GM12878 (cell line): Measurements from ENCODE around the gene NFE2L1. TPM values are rescaled to one million over a fixed set of nuclear protein-coding genes. Genes with fewer than 3 reads are reported as not detected.

ENCODE experiments used
- ATAC-seq: fragments of 200-7000 bp; cut with Tn5 transposase; 3 replicates; pipeline ENCODE4 v1.9.1; 2020; ENCODE audit warnings: mild to moderate bottlenecking, moderate library complexity
- BruUV-seq: library from RNA; stranded (reverse); fragments of 400-500 nt; replicated peaks from 2 replicates; lab custom pipeline; 2021; lab: Mats Ljungman, UMichigan
- CTCF ChIA-PET: fragments of 300-600 bp; sonication (Branson Sonifier 250); formaldehyde crosslinking; extraction: SDS; loops from one replicate; lab custom pipeline; 2021; ENCODE audit warnings: inconsistent platforms; lab: Yijun Ruan, JAX
- POLR2A ChIA-PET: fragments of 350-600 bp; formaldehyde crosslinking; extraction: SDS; loops from one replicate; lab custom pipeline; 2021; ENCODE audit warnings: inconsistent platforms; lab: Charles Lee
- RAD21 ChIA-PET: fragments of 300-600 bp; sonication (Branson Sonifier 250); formaldehyde crosslinking; loops from one replicate; lab custom pipeline; 2023; ENCODE audit warnings: antibody characterized with exemption; ENCODE audit not compliant: unreplicated experiment; lab: Charles Lee
- SMC1A ChIA-PET: fragments of 300-600 bp; sonication (Branson Sonifier 250); formaldehyde crosslinking; loops from one replicate; lab custom pipeline; 2023; ENCODE audit not compliant: unreplicated experiment, uncharacterized antibody; lab: Charles Lee
- DNase-seq: peaks from one replicate; pipeline ENCODE4 v3.0.0-alpha.2; 2011; ENCODE audit warnings: low read depth, low spot score
- FAIRE-seq: peaks from 3 replicates; lab custom pipeline; 2011; peaks lifted over from hg19 to GRCh38; lab: Jason Lieb, UNC
- H2AFZ ChIP-seq: 2 replicates; pipeline ENCODE4 v1.6.0; 2011; ENCODE audit warnings: low read depth, low read length, control low read depth; ENCODE audit not compliant: control insufficient read depth
- H3K27ac ChIP-seq: 2 replicates; pipeline ENCODE4 v1.5.1; 2011; ENCODE audit warnings: control low read depth; ENCODE audit not compliant: control insufficient read depth, insufficient read depth
- H3K27me3 ChIP-seq, 2 experiments: replicated peaks in 1 of 2; 2 replicates each; pipeline versions ENCODE4 v1.6.0 to v1.6.1; 2011; ENCODE audit warnings: low read length in 1 of 2; ENCODE audit not compliant: control insufficient read depth in 2 of 2, insufficient read depth in 2 of 2
- H3K36me3 ChIP-seq, 2 experiments: 2 replicates each; pipeline ENCODE4 v1.5.1; 2011; ENCODE audit warnings: low read length in 1 of 2; ENCODE audit not compliant: control insufficient read depth in 2 of 2, insufficient read depth in 2 of 2
- H3K4me1 ChIP-seq: 2 replicates; pipeline ENCODE4 v1.6.1; 2011; ENCODE audit warnings: mild to moderate bottlenecking, low read length, moderate library complexity, mixed read lengths; ENCODE audit not compliant: control insufficient read depth, insufficient read depth
- H3K4me2 ChIP-seq: 2 replicates; pipeline ENCODE4 v1.6.0; 2011; ENCODE audit warnings: control low read depth; ENCODE audit not compliant: control insufficient read depth, insufficient read depth
- H3K4me3 ChIP-seq: fragments of 200-600 bp; sonication (generic); 2 replicates; pipeline ENCODE4 v1.5.1; 2016
- H3K79me2 ChIP-seq: 2 replicates; pipeline ENCODE4 v1.6.0; 2011; ENCODE audit warnings: low read length; ENCODE audit not compliant: control insufficient read depth, insufficient read depth
- H3K9ac ChIP-seq: 2 replicates; pipeline ENCODE4 v1.8.0; 2011; ENCODE audit warnings: low read length, control low read depth, mixed read lengths; ENCODE audit not compliant: control insufficient read depth, insufficient read depth
- H3K9me3 ChIP-seq: replicated peaks from 3 replicates; pipeline ENCODE4 v1.5.1; 2011; ENCODE audit warnings: mild to moderate bottlenecking, low read length; ENCODE audit not compliant: control insufficient read depth, insufficient read depth
- H4K20me1 ChIP-seq: 2 replicates; pipeline ENCODE4 v1.6.0; 2011; ENCODE audit not compliant: control insufficient read depth, insufficient read depth
- ATF2 ChIP-seq: IDR thresholded peaks from 2 replicates; pipeline ENCODE4 v1.6.1; 2012; ENCODE audit warnings: low read length, inconsistent platforms
- ATF7 ChIP-seq: fragments of 450-650 bp; IDR thresholded peaks from 2 replicates; pipeline ENCODE4 v1.6.1; 2016; ENCODE audit warnings: low read depth, mild to moderate bottlenecking
- EZH2 ChIP-seq: IDR thresholded peaks from 2 replicates; pipeline ENCODE4 v1.6.1; 2012; ENCODE audit warnings: low read depth, mild to moderate bottlenecking, control low read depth, inconsistent platforms, low read length, borderline replicate concordance; ENCODE audit not compliant: control insufficient read depth
- FOS ChIP-seq: IDR thresholded peaks from 3 replicates; pipeline ENCODE4 v1.6.1; 2011; ENCODE audit warnings: borderline replicate concordance; ENCODE audit not compliant: insufficient read length; ENCODE audit errors: extremely low read depth
- KDM1A ChIP-seq: fragments of 200-600 bp; sonication (generic); IDR thresholded peaks from 2 replicates; pipeline ENCODE4 v1.6.1; 2016; ENCODE audit warnings: borderline replicate concordance
- NFIC ChIP-seq: IDR thresholded peaks from 2 replicates; pipeline ENCODE4 v1.6.1; 2012; ENCODE audit warnings: low read depth, mild to moderate bottlenecking, inconsistent platforms, low read length, moderate library complexity
- RAD21 ChIP-seq: IDR thresholded peaks from 2 replicates; pipeline ENCODE4 v1.6.1; 2011; ENCODE audit warnings: mild to moderate bottlenecking, low read depth, low read length, moderate library complexity; ENCODE audit not compliant: insufficient read depth
- RELB ChIP-seq: fragments of 450-650 bp; IDR thresholded peaks from 2 replicates; pipeline ENCODE4 v1.6.1; 2017; ENCODE audit warnings: low read depth, mild to moderate bottlenecking, moderate library complexity
- TCF7 ChIP-seq: IDR thresholded peaks from 2 replicates; pipeline ENCODE4 v1.6.1; 2014; ENCODE audit warnings: antibody characterized with exemption, borderline replicate concordance
- ZBTB4 ChIP-seq: fragments of 450-650 bp; formaldehyde crosslinking; IDR thresholded peaks from 2 replicates; pipeline ENCODE4 v1.4.0; 2022; ENCODE audit warnings: mild to moderate bottlenecking, moderate library complexity
- WGBS: methylation state at CpG from one replicate; pipeline ENCODE4 v1.1.6; 2016; ENCODE audit warnings: low lambda C conversion rate; ENCODE audit not compliant: insufficient replicate concordance, insufficient coverage; ENCODE audit errors: missing lambda C conversion rate; 5-methylcytosine and 5-hydroxymethylcytosine counted together
- in situ Hi-C: fragments of 300-500 bp; cut with MboI; formaldehyde crosslinking; loops from 9 replicates; pipeline ENCODE4 v1.14.3; 2018; ENCODE audit warnings: mixed read lengths
- intact Hi-C: fragments of 100-400 bp; cut with micrococcal nuclease; formaldehyde crosslinking; loops from one replicate; pipeline ENCODE4 v1.14.2; 2022; ENCODE audit not compliant: unreplicated experiment
- polyA plus RNA-seq, 11 experiments: library from polyadenylated mRNA; depleted of rRNA in 4 of 11; unstranded in 6 of 11; stranded (reverse) in 5 of 11; fragments of >200 nt; fragmentation: Nextera tagmentation in 4 of 11; fragmentation: Illumina TruSeq in 1 of 11; extraction: Ambion mirVana in 4 of 11; extraction: Trizol in 1 of 11; gene quantifications; 1 replicate in 1 of 11; 2 replicates in 10 of 11; pipeline versions ENCODE4 v1.2.1 to v1.2.3, GENCODE V29; 2011 to 2016; ENCODE audit warnings: inconsistent platforms in 2 of 11, missing spikeins in 2 of 11, low read depth in 1 of 11
- total RNA-seq, 4 experiments: library from RNA; depleted of rRNA in 3 of 4; stranded (reverse); fragments of >200 nt in 3 of 4; fragmentation: Illumina TruSeq in 1 of 4; extraction: Trizol in 1 of 4; gene quantifications; 2 replicates each; pipeline versions ENCODE4 v1.2.1 to v1.2.3, GENCODE V29; 2013 to 2021

NFE2L1 gene
- total and polyA plus RNA-seq, 10 of the 15 experiments (the other 5 are each of a cell fraction or from before 2014, with no cell fraction given), result 3.8 to 104 (median 26.4) TPM

- TF ChIP-seq ATF2 (no peak), EZH2 (no peak), KDM1A (no peak), FOS (no peak), RAD21 (no peak)
- TF ChIP-seq, all 136 proteins: peak for 0
These were observed 34.1 kb upstream of the NFE2L1 start (continued) for GRCh38 chr17:48013876-48014594.

GRCh38 chr17:48014595-48015111 lies 33.5 kb upstream of the NFE2L1 start:
- Histone ChIP-seq H3K9ac (no peak overlapping the region), H3K4me1 (peaks cover 22% of the 10 kb centered on the region), H3K27me3 (no peaks in the 10 kb centered on the region), H3K9me3 (no peaks in the 10 kb centered on the region), H3K79me2 (no peaks in the 10 kb centered on the region), H3K27ac (no peak overlapping the region), H3K4me3 (no peak overlapping the region), H3K36me3 (no peaks in the 10 kb centered on the region), H3K4me2 (no peak overlapping the region), H4K20me1 (no peaks in the 10 kb centered on the region), H2AFZ (no peak overlapping the region)
- TF ChIP-seq RELB, result no peak
- no peak for TF ChIP-seq TCF7
- TF ChIP-seq NFIC, result no peak
- TF ChIP-seq ATF7, result no peak
- TF ChIP-seq ZBTB4 (CRISPR knock-in tag), result no peak
- in situ Hi-C loops, result loop anchor here (5.0 kb wide), 2 partner anchors 32 to 172 kb away; partner anchors contain the start of gene SCRN2
- FAIRE-seq, result no peak
- 61% methylated on average over 8 of the region's 8 CpGs for WGBS
- RAD21 ChIA-PET, result interaction anchor here (0.9 to 6.6 kb wide), 8 partner anchors 10 to 66 kb away, joined by 3 to 126 read pairs (median 3); partner anchors contain the start of gene CDK5RAP3
- ATAC-seq, result no peak
- CTCF ChIA-PET, result interaction anchor here (1.0 to 14.1 kb wide), 6 partner anchors 9 to 173 kb away, joined by 3 to 454 read pairs (median 58); partner anchors contain the start of genes CDK5RAP3, PNPO, PRR15L and SCRN2
- intact Hi-C loops, result loop anchor here (5.0 kb wide), 1 partner anchor 237 kb away; no protein-coding TSS in a partner anchor
- SMC1A ChIA-PET, result interaction anchor here (0.6 to 9.6 kb wide), 6 partner anchors 13 to 788 kb away, joined by 3 to 332 read pairs (median 50); partner anchors contain the start of genes CDK5RAP3 and PNPO
- no peak for DNase-seq
- BruUV-seq, result no TSS peak
- POLR2A ChIA-PET, result interaction anchor here (0.8 to 2.3 kb wide), 2 partner anchors 11 to 32 kb away, joined by 3 to 13 read pairs; no protein-coding TSS in a partner anchor
